Effector memory CD4-positive, alpha-beta T cell (primary cell): ENCODE data around the gene OR2T2.
"Not testable (repeated sequence)": the region's sequence is repeated elsewhere in the genome, so short reads cannot be mapped to it uniquely, and the experiment has no call there.

Source experiments
- DNase-seq, 3 donors: peaks; one replicate each; pipeline ENCODE4 v3.0.0-alpha.2; 2020
- H3K27ac ChIP-seq: 2 replicates; pipeline ENCODE4 v1.7.0; 2013; ENCODE audit warnings: mild to moderate bottlenecking, low read length, moderate library complexity; ENCODE audit not compliant: insufficient read depth, poor library complexity, severe bottlenecking
- H3K27me3 ChIP-seq: replicated peaks from 2 replicates; pipeline ENCODE4 v1.7.0; 2013; ENCODE audit warnings: mild to moderate bottlenecking, low read length; ENCODE audit not compliant: insufficient read depth, control insufficient read depth, poor library complexity, severe bottlenecking
- H3K36me3 ChIP-seq: 2 replicates; pipeline ENCODE4 v1.7.0; 2013; ENCODE audit warnings: mild to moderate bottlenecking, low read length, moderate library complexity; ENCODE audit not compliant: control insufficient read depth, insufficient read depth
- H3K4me1 ChIP-seq: 2 replicates; pipeline ENCODE4 v1.7.0; 2013; ENCODE audit warnings: low read length, mild to moderate bottlenecking; ENCODE audit not compliant: control insufficient read depth, insufficient read depth, poor library complexity, severe bottlenecking
- H3K4me3 ChIP-seq: 2 replicates; pipeline ENCODE4 v1.7.0; 2013; ENCODE audit warnings: low read length, low read depth, mild to moderate bottlenecking; ENCODE audit not compliant: insufficient read depth, poor library complexity, severe bottlenecking
- H3K9me3 ChIP-seq: 2 replicates; pipeline ENCODE4 v1.7.0; 2013; ENCODE audit warnings: mild to moderate bottlenecking, low read length, moderate library complexity; ENCODE audit not compliant: control insufficient read depth

The OR2T2 gene

DNA sequence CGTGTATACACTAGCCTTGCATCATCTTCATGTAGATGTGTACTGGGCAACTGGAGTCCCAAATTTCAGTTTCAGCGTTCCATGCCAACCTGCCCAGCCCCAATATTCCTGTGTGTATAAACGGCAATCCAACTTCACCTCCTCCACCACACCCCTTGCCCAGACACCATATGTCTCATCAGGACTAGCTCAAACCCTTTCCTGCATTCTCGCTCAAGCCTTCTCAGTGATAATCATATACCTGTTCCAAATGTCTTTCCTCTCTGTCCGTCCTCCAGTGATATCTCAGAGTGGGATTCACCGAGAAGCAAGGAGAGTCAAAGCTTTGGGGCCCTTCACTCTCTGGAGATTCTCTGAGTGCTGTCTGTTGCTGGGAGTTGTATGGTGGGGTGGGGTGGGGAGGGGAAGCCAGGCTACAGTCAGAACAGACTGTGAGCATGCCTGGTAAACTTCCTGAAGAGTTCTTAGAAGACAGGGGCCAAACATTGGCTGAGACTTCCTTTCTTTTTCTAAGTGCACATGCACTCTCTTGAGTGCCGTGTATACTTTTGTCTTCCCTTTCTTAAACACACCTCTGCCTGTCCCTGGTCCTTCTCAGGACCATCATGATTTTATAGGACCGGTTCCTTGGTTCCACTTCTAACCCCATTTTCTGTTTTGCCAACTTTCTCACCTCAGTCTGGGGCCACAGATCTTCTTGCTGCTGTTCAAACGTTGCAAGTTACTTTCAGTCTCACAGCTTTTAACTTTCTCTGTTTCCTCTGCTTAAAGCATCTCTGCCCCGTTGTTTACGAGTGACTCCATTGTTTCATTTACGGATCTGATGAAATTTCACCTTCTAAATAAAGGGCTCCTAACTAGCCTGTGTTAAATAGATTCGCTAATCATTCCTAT lies 36.5 kb downstream of the OR2T2 start:
- H3K4me1 ChIP-seq, H3K9me3 ChIP-seq, H3K27me3 ChIP-seq, H3K36me3 ChIP-seq, DNase-seq: not testable (repeated sequence)
- Histone ChIP-seq H3K27ac (peak overlapping the region; percentile 51), H3K4me3 (peak overlapping the region; percentile 42)

DNA sequence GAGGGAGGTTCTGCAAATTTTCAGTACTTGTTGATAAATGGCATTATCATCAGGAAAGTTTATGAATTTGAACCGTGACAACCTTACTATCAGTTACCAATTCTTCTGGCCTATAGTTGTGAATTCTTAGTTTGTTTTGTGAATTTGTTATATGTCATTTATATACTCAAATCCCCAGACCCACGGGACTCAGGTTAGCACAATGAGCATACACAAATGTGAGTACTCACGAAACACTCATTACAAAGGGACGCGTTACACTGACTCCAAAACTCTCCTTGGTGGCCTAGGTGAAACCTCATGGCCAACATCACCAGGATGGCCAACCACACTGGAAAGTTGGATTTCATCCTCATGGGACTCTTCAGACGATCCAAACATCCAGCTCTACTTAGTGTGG lies 42.9 kb downstream of the OR2T2 start, which contains the start of gene OR2T5:
OR2T5 (plus strand) TSS at position 301 of the 400 bp plus-strand sequence; CDS start at position 301, 0 bp downstream.
- not testable (repeated sequence) for H3K4me3 ChIP-seq, H3K9me3 ChIP-seq, H3K36me3 ChIP-seq, H3K4me1 ChIP-seq, H3K27ac ChIP-seq, H3K27me3 ChIP-seq, DNase-seq

- not testable (repeated sequence) for H3K27ac ChIP-seq, H3K4me3 ChIP-seq, DNase-seq, H3K9me3 ChIP-seq, H3K27me3 ChIP-seq, H3K4me1 ChIP-seq, H3K36me3 ChIP-seq
Measured at GRCh38 chr1:248496661-248497060, 51.2 kb downstream of the OR2T2 start.

GRCh38 chr1:248500305-248501035 lies 55.0 kb downstream of the OR2T2 start:
- not testable (repeated sequence) for H3K27me3 ChIP-seq, H3K36me3 ChIP-seq, H3K4me1 ChIP-seq, DNase-seq, H3K27ac ChIP-seq, H3K4me3 ChIP-seq, H3K9me3 ChIP-seq
